ENCODE measurements around the gene KCNQ1.

The KCNQ1 gene

GRCh38 chr11:2881076-2881980, 436.5 kb downstream of the KCNQ1 start:
- no peak for DNase-seq (ENCODE audit: low read depth, low spot score)

- no peak for DNase-seq (ENCODE audit: low read depth, low spot score)
These were observed 437.2 kb downstream of the KCNQ1 start for GRCh38 chr11:2881981-2882375.

GRCh38 chr11:2882396-2883110, 437.7 kb downstream of the KCNQ1 start:
- no peak for DNase-seq (ENCODE audit: low read depth, low spot score)

GRCh38 chr11:2883640-2883978, 438.8 kb downstream of the KCNQ1 start:
- no peak for DNase-seq (ENCODE audit: low read depth, low spot score)

- DNase-seq (ENCODE audit: low read depth, low spot score): no peak
These were observed 439.4 kb downstream of the KCNQ1 start for GRCh38 chr11:2883979-2884815.

- no peak for DNase-seq (ENCODE audit: low read depth, low spot score)
These were observed 440.3 kb downstream of the KCNQ1 start for GRCh38 chr11:2885017-2885677.

- no peak for DNase-seq (ENCODE audit: low read depth, low spot score)
These were observed 440.9 kb downstream of the KCNQ1 start, which contains the start of gene CDKN1C for GRCh38 chr11:2885678-2886081. CDKN1C (minus strand) TSS chr11:2885775; CDS start chr11:2885456, 319 bp downstream.

- no peak for DNase-seq (ENCODE audit: low read depth, low spot score)
These were observed 441.5 kb downstream of the KCNQ1 start for GRCh38 chr11:2886191-2886894.

GRCh38 chr11:2886936-2887335, 442.1 kb downstream of the KCNQ1 start:
- DNase-seq (ENCODE audit: low read depth, low spot score): no peak

GRCh38 chr11:2887515-2888195, 442.8 kb downstream of the KCNQ1 start:
- no peak for DNase-seq (ENCODE audit: low read depth, low spot score)

GRCh38 chr11:2888266-2888968, 443.6 kb downstream of the KCNQ1 start:
- DNase-seq (ENCODE audit: low read depth, low spot score): no peak

GRCh38 chr11:2889362-2890273, 444.8 kb downstream of the KCNQ1 start:
- DNase-seq (ENCODE audit: low read depth, low spot score): no peak

- no peak for DNase-seq (ENCODE audit: low read depth, low spot score)
These were observed 445.9 kb downstream of the KCNQ1 start for GRCh38 chr11:2890466-2891294.

GRCh38 chr11:2891326-2892214, 446.8 kb downstream of the KCNQ1 start:
- no peak for DNase-seq (ENCODE audit: low read depth, low spot score)

GRCh38 chr11:2892215-2892966, 447.6 kb downstream of the KCNQ1 start:
- no peak for DNase-seq (ENCODE audit: low read depth, low spot score)

Measured in iPS DF 19.7 (cell line).